HepG2 (cell line): Measurements from ENCODE around the gene OLFM1. TPM values are rescaled to one million over a fixed set of nuclear protein-coding genes. Genes with fewer than 3 reads are reported as not detected.

ENCODE experiments used
- ATAC-seq: fragments of 200-7000 bp; cut with Tn5 transposase; 3 replicates; pipeline ENCODE4 v1.9.1; 2020; ENCODE audit warnings: mild to moderate bottlenecking, moderate library complexity
- BruUV-seq: library from RNA; stranded (reverse); fragments of 400-500 nt; replicated peaks from 2 replicates; lab custom pipeline; 2021; lab: Mats Ljungman, UMichigan
- CTCF ChIA-PET: fragments of 300-600 bp; formaldehyde crosslinking; extraction: SDS; loops from one replicate; lab custom pipeline; 2021; ENCODE audit warnings: low total read pairs, inconsistent platforms, low intra/inter-chr PET ratio; lab: Yijun Ruan, JAX
- POLR2A ChIA-PET: fragments of 350-600 bp; sonication (Branson Sonifier 250); formaldehyde crosslinking; loops from one replicate; lab custom pipeline; 2020; ENCODE audit warnings: antibody characterized with exemption, inconsistent platforms; lab: Yijun Ruan, JAX
- DNase-seq: peaks from one replicate; pipeline ENCODE4 v3.0.0-alpha.2; 2015; ENCODE audit warnings: low spot score
- FAIRE-seq: peaks from 3 replicates; lab custom pipeline; 2011; peaks lifted over from hg19 to GRCh38; lab: Jason Lieb, UNC
- H2AFZ ChIP-seq: one replicate; pipeline ENCODE4 v1.6.1; 2011; ENCODE audit warnings: low read length, inconsistent platforms
- H3K27ac ChIP-seq: fragments of 300-600 bp; 3 replicates; pipeline ENCODE4 v1.8.0; 2011; ENCODE audit warnings: mixed run types, mild to moderate bottlenecking, mixed read lengths, low read length, inconsistent platforms; ENCODE audit not compliant: insufficient read depth; ENCODE audit errors: extremely low read length
- H3K27me3 ChIP-seq, 2 experiments: fragments of 200-600 bp in 1 of 2; 2 replicates in 1 of 2; 3 replicates in 1 of 2; pipeline versions ENCODE4 v1.6.0 to v1.8.0; 2011; ENCODE audit warnings: low read length in 2 of 2, mild to moderate bottlenecking in 2 of 2, moderate library complexity in 2 of 2, inconsistent platforms in 1 of 2; ENCODE audit not compliant: insufficient read depth in 2 of 2, control insufficient read depth in 1 of 2
- H3K36me3 ChIP-seq, 2 experiments: fragments of 200-600 bp in 1 of 2; replicated peaks in 1 of 2; 2 replicates in 1 of 2; 3 replicates in 1 of 2; pipeline versions ENCODE4 v1.5.1 to v1.8.0; 2011; ENCODE audit warnings: low read length in 2 of 2, inconsistent platforms in 1 of 2; ENCODE audit not compliant: insufficient read depth in 2 of 2, control insufficient read depth in 1 of 2
- H3K4me1 ChIP-seq: 2 replicates; pipeline ENCODE4 v1.5.1; 2012; ENCODE audit warnings: low read length, inconsistent platforms; ENCODE audit not compliant: insufficient read depth
- H3K4me2 ChIP-seq: 2 replicates; pipeline ENCODE4 v1.6.0; 2011; ENCODE audit warnings: low read depth, low read length, inconsistent platforms
- H3K4me3 ChIP-seq, 3 experiments: fragments of 200-600 bp in 1 of 3; sonication (generic), shearing (Covaris generic) in 1 of 3; replicated peaks in 1 of 3; 2 replicates each; pipeline ENCODE4 v1.5.1; 2011 to 2016; ENCODE audit warnings: low read length in 3 of 3, inconsistent platforms in 2 of 3, low read depth in 2 of 3, mild to moderate bottlenecking in 2 of 3, control low read depth in 1 of 3, mixed read lengths in 1 of 3; ENCODE audit not compliant: insufficient read depth in 1 of 3
- H3K79me2 ChIP-seq: one replicate; pipeline ENCODE4 v1.6.1; 2011; ENCODE audit warnings: low read length, inconsistent platforms; ENCODE audit not compliant: insufficient read depth
- H3K9ac ChIP-seq: 2 replicates; pipeline ENCODE4 v1.6.0; 2011; ENCODE audit warnings: mild to moderate bottlenecking, low read depth, low read length, inconsistent platforms; ENCODE audit not compliant: insufficient read depth
- H3K9me3 ChIP-seq: 2 replicates; pipeline ENCODE4 v1.5.1; 2012; ENCODE audit warnings: mild to moderate bottlenecking, low read length
- H4K20me1 ChIP-seq: 2 replicates; pipeline ENCODE4 v1.6.0; 2011; ENCODE audit warnings: inconsistent platforms, mild to moderate bottlenecking, low read length, moderate library complexity; ENCODE audit not compliant: insufficient read depth
- BCL6 ChIP-seq: IDR thresholded peaks from 2 replicates; pipeline ENCODE4 v1.6.1; 2016; ENCODE audit warnings: missing genetic modification reagents, missing compliant biosample characterization
- CHD2 ChIP-seq: IDR thresholded peaks from 2 replicates; pipeline ENCODE4 v1.6.1; 2011; ENCODE audit warnings: low read depth, low read length, improper control_type of control experiment
- ELK4 ChIP-seq: sonication (generic); formaldehyde crosslinking; IDR thresholded peaks from 2 replicates; pipeline ENCODE4 v1.9.0; 2021; ENCODE audit warnings: missing genetic modification reagents, borderline replicate concordance
- ETS1 ChIP-seq: sonication (generic); formaldehyde crosslinking; IDR thresholded peaks from 2 replicates; pipeline ENCODE4 v1.4.0; 2020; ENCODE audit warnings: missing genetic modification reagents
- ETV5 ChIP-seq: IDR thresholded peaks from 2 replicates; pipeline ENCODE4 v1.6.1; 2018; ENCODE audit warnings: missing biosample characterization, missing genetic modification reagents, inconsistent platforms, borderline replicate concordance
- FOXM1 ChIP-seq: sonication (generic); formaldehyde crosslinking; IDR thresholded peaks from 2 replicates; pipeline ENCODE4 v1.5.0; 2020; ENCODE audit warnings: missing genetic modification reagents
- GPN1 ChIP-seq: sonication (generic); formaldehyde crosslinking; IDR thresholded peaks from 2 replicates; pipeline ENCODE4 v1.5.1; 2020; ENCODE audit warnings: missing genetic modification reagents, borderline replicate concordance
- KDM2A ChIP-seq: sonication (generic); formaldehyde crosslinking; IDR thresholded peaks from 2 replicates; pipeline ENCODE4 v1.4.0; 2020; ENCODE audit warnings: low read depth, missing genetic modification reagents, borderline replicate concordance
- LBX2 ChIP-seq: sonication (generic); formaldehyde crosslinking; IDR thresholded peaks from 2 replicates; pipeline ENCODE4 v1.5.0; 2020; ENCODE audit warnings: missing genetic modification reagents, mild to moderate bottlenecking, borderline replicate concordance
- MED8 ChIP-seq: sonication (generic); formaldehyde crosslinking; IDR thresholded peaks from 2 replicates; pipeline ENCODE4 v1.8.1; 2023; ENCODE audit warnings: mild to moderate bottlenecking, missing genetic modification reagents; ENCODE audit not compliant: insufficient replicate concordance
- PCBP1 ChIP-seq: fragments of 200-400 bp; formaldehyde crosslinking; IDR thresholded peaks from 2 replicates; pipeline ENCODE4 v1.6.1; 2017; ENCODE audit warnings: mild to moderate bottlenecking, low read depth, low read length, borderline replicate concordance
- PRDM4 ChIP-seq: sonication (generic); formaldehyde crosslinking; IDR thresholded peaks from 2 replicates; pipeline ENCODE4 v1.9.0; 2021; ENCODE audit warnings: missing genetic modification reagents, borderline replicate concordance
- REPIN1 ChIP-seq: sonication (generic); formaldehyde crosslinking; IDR thresholded peaks from 2 replicates; pipeline ENCODE4 v1.8.0; 2022; ENCODE audit warnings: missing genetic modification reagents, low read depth, mild to moderate bottlenecking, borderline replicate concordance
- RFXAP ChIP-seq: sonication (generic); formaldehyde crosslinking; IDR thresholded peaks from 2 replicates; pipeline ENCODE4 v1.4.0; 2020; ENCODE audit warnings: missing genetic modification reagents, borderline replicate concordance
- ZBTB7B ChIP-seq: sonication (generic); formaldehyde crosslinking; IDR thresholded peaks from 2 replicates; pipeline ENCODE4 v1.4.0; 2020; ENCODE audit warnings: missing genetic modification reagents
- ZNF292 ChIP-seq: sonication (generic); formaldehyde crosslinking; IDR thresholded peaks from 2 replicates; pipeline ENCODE4 v1.8.1; 2022; ENCODE audit warnings: mild to moderate bottlenecking, low read depth, missing genetic modification reagents, borderline replicate concordance
- ZNF460 ChIP-seq: sonication (generic); formaldehyde crosslinking; IDR thresholded peaks from 2 replicates; pipeline ENCODE4 v1.5.1; 2020; ENCODE audit warnings: missing genetic modification reagents, mild to moderate bottlenecking, borderline replicate concordance
- ZNF607 ChIP-seq: sonication (generic); formaldehyde crosslinking; IDR thresholded peaks from 2 replicates; pipeline ENCODE4 v1.5.1; 2020; ENCODE audit warnings: missing genetic modification reagents, mild to moderate bottlenecking, borderline replicate concordance
- ZNF766 ChIP-seq: sonication (generic); formaldehyde crosslinking; IDR thresholded peaks from 2 replicates; pipeline ENCODE4 v1.5.0; 2020; ENCODE audit warnings: missing genetic modification reagents, borderline replicate concordance
- ZNF883 ChIP-seq: sonication (generic); formaldehyde crosslinking; IDR thresholded peaks from 2 replicates; pipeline ENCODE4 v1.5.1; 2020; ENCODE audit warnings: mild to moderate bottlenecking, missing genetic modification reagents; ENCODE audit errors: not compliant biosample characterization
- WGBS: methylation state at CpG from one replicate; pipeline ENCODE4 v1.1.6; 2017; ENCODE audit warnings: low lambda C conversion rate; 5-methylcytosine and 5-hydroxymethylcytosine counted together
- in situ Hi-C: cut with HindIII; loops from 2 replicates; pipeline ENCODE4 v1.10.0; 2017; ENCODE audit warnings: low pct_unique_long_range_greater_than_20kb; ENCODE audit not compliant: extremely low pct_ligation_motif_present
- intact Hi-C: fragments of 100-400 bp; cut with micrococcal nuclease; formaldehyde crosslinking; loops from one replicate; pipeline ENCODE4 v1.10.0; 2022; ENCODE audit not compliant: unreplicated experiment
- polyA plus RNA-seq, 8 experiments: library from polyadenylated mRNA; depleted of rRNA in 3 of 8; stranded (reverse) in 7 of 8; unstranded in 1 of 8; fragments of >200 nt; fragmentation: Illumina TruSeq in 4 of 8; extraction: Trizol in 4 of 8; gene quantifications; 2 replicates each; pipeline versions ENCODE4 v1.2.1 to v1.2.3, GENCODE V29; 2011 to 2016; ENCODE audit warnings: low read depth in 4 of 8, missing spikeins in 1 of 8, mixed read lengths in 1 of 8; ENCODE audit not compliant: insufficient read depth in 1 of 8
- total RNA-seq, 5 experiments: library from RNA; depleted of rRNA; stranded (reverse); fragments of >200 nt; fragmentation: Illumina TruSeq; extraction: Trizol; gene quantifications; 2 replicates each; pipeline ENCODE4 v1.2.3, GENCODE V29; 2016; ENCODE audit warnings: low read depth in 1 of 5

Gene OLFM1
- total and polyA plus RNA-seq, 2 of the 13 experiments (the other 11 are each of a cell fraction or from before 2014, with no cell fraction given) = not detected

GRCh38 chr9:135135929-135136315 lies 48.5 kb downstream of the OLFM1 start (continued):
- TF ChIP-seq PRDM4 (CRISPR knock-in tag) (no peak), ZBTB7B (CRISPR knock-in tag) (no peak), ZNF766 (CRISPR knock-in tag) (no peak), REPIN1 (CRISPR knock-in tag) (no peak), PCBP1 (no peak), RFXAP (CRISPR knock-in tag) (no peak), ZNF883 (CRISPR knock-in tag) (no peak), KDM2A (CRISPR knock-in tag) (no peak), CHD2 (no peak), FOXM1 (no peak)

DNA sequence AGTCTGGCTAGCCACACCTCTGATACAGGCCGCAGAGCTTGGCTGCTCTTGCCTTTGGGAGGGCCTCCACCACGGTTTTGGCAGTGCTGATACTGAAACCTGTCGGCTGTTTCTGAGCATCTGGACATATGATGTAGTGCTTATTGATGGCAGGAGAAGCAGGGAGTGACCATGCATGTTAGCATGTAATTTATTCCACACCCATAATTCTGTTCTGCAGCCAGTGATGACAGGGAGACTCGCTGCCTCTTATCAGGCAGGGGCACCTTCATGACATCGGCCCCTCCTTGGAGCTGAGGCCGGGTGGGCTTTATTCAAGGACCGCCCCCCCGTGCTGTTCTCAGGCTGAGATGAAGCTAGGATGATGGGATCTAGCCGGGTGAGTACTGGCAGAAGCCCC lies 49.0 kb downstream of the OLFM1 start:
- H3K79me2 ChIP-seq = no peaks in the 10 kb centered on the region
- CTCF ChIA-PET = no interaction called here
- no peak for FAIRE-seq
- POLR2A ChIA-PET = no interaction called here
- DNase-seq = no peak
- no peak overlapping the region for H3K9ac ChIP-seq
- no peak overlapping the region for H3K4me2 ChIP-seq
- H3K4me1 ChIP-seq = no peaks in the 10 kb centered on the region
- no peaks in the 10 kb centered on the region for H3K36me3 ChIP-seq
- intact Hi-C loops (no loop called here), in situ Hi-C loops (no loop called here)
- no peak overlapping the region for H3K27ac ChIP-seq
- H3K9me3 ChIP-seq = no peaks in the 10 kb centered on the region
- BruUV-seq = no TSS peak
- no peak for ATAC-seq
- no peak overlapping the region for H2AFZ ChIP-seq
- no peak overlapping the region for H3K4me3 ChIP-seq
- no peaks in the 10 kb centered on the region for H4K20me1 ChIP-seq
- WGBS = 0% methylated on average over 2 of the region's 9 CpGs
- H3K27me3 ChIP-seq = peaks cover 0 to 31% of the 10 kb centered on the region in 2 experiments; a peak in 3 of 5 replicates
- no peak for TF ChIP-seq BCL6 (CRISPR knock-in tag)
- TF ChIP-seq LBX2 (CRISPR knock-in tag) = no peak
- TF ChIP-seq ZNF607 = no peak
- no peak for TF ChIP-seq GPN1 (CRISPR knock-in tag)
- TF ChIP-seq ZNF460 (CRISPR knock-in tag) = no peak
- no peak for TF ChIP-seq ETS1 (CRISPR knock-in tag)
- TF ChIP-seq ELK4 (CRISPR knock-in tag) = no peak
- TF ChIP-seq ETV5 (CRISPR knock-in tag) = no peak
- TF ChIP-seq MED8 (CRISPR knock-in tag) = no peak
- TF ChIP-seq ZNF292 = no peak
